Peyer's patch (tissue), 4 donors: ENCODE results near the gene CHST15.

Experiments
- CTCF ChIP-seq, 6 experiments: fragments of 450-650 bp in 4 of 6; fragments of 200-600 bp in 2 of 6; sonication (generic) in 1 of 6; IDR thresholded peaks; one replicate each; pipeline ENCODE4 v1.5.1; 2017 to 2019; ENCODE audit warnings: antibody characterized with exemption in 6 of 6, mild to moderate bottlenecking in 3 of 6, moderate library complexity in 1 of 6
- POLR2A ChIP-seq, 2 donors: fragments of 450-650 bp; IDR thresholded peaks; one replicate each; pipeline ENCODE4 v1.5.1; 2017; ENCODE audit warnings: antibody characterized with exemption in 2 of 2, mild to moderate bottlenecking in 2 of 2, moderate library complexity in 2 of 2

- TF ChIP-seq CTCF (IDR thresholded peaks at IDR 0.05), result no peak
- no peak for TF ChIP-seq POLR2A (IDR thresholded peaks at IDR 0.05)
Measured at GRCh38 chr10:124109261-124109660, 15.9 kb upstream of the CHST15 start.
